ENCODE data around the gene GCSAML. TPM values are rescaled to one million over a fixed set of nuclear protein-coding genes. Genes with fewer than 3 reads are reported as not detected.

GCSAML gene
- polyA plus RNA-seq, 3 donors, result 0.16 TPM; not detected in 2

DNA sequence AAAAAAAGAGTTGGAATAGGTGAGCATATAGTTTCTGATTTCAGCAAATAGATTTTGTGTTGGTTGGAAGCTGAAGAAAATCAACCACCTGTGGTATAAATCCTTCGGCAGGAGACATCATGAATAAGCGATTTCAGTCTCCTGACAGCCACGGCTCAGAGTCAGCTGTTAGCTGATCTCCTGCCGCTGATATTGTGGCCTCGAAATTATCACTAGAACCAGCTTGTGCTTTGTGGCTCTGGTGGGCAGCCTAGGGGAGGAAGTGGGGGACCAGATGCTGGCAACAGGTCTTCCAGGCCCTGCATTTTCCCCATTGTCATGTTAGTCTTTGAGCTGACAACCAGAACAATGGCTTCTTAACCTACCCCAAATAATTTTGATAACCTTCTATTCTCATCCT, 842 bp upstream of the GCSAML start:
- peaks cover 2% of the 10 kb centered on the region in 2 donors for H3K27me3 ChIP-seq (ENCODE audit: control insufficient read depth in 2 of 2, insufficient read depth in 2 of 2, low read length in 2 of 2)
- H3K4me1 Mint-ChIP-seq, result peaks cover 13% of the 10 kb centered on the region
- H3K27ac ChIP-seq (ENCODE audit: low read depth in 1 of 2, low read length in 2 of 2), result no peak overlapping the region
- no peaks in the 10 kb centered on the region for H3K79me2 ChIP-seq (ENCODE audit: insufficient read depth, low read length)
- peak overlapping the region; percentile 60 for H3K4me2 ChIP-seq (replicated peaks; ENCODE audit: extremely low read depth, low read length, poor library complexity, severe bottlenecking)
- H3K4me3 ChIP-seq (replicated peaks in 1 of 3; ENCODE audit: low read depth in 2 of 3, low read length in 3 of 3), result no peak overlapping the region
- no peaks in the 10 kb centered on the region for H3K36me3 ChIP-seq (replicated peaks in 1 of 2; ENCODE audit: control insufficient read depth in 1 of 2, insufficient read depth in 2 of 2, low read length in 2 of 2)
- no peak overlapping the region for H3K9ac ChIP-seq (ENCODE audit: insufficient read depth, low read length, poor library complexity, severe bottlenecking)
- TF ChIP-seq, protein P1, sequence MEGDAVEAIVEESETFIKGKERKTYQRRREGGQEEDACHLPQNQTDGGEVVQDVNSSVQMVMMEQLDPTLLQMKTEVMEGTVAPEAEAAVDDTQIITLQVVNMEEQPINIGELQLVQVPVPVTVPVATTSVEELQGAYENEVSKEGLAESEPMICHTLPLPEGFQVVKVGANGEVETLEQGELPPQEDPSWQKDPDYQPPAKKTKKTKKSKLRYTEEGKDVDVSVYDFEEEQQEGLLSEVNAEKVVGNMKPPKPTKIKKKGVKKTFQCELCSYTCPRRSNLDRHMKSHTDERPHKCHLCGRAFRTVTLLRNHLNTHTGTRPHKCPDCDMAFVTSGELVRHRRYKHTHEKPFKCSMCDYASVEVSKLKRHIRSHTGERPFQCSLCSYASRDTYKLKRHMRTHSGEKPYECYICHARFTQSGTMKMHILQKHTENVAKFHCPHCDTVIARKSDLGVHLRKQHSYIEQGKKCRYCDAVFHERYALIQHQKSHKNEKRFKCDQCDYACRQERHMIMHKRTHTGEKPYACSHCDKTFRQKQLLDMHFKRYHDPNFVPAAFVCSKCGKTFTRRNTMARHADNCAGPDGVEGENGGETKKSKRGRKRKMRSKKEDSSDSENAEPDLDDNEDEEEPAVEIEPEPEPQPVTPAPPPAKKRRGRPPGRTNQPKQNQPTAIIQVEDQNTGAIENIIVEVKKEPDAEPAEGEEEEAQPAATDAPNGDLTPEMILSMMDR (IDR thresholded peaks at IDR 0.05), result no peak
- no peak overlapping the region for H3K27ac Mint-ChIP-seq
- no peaks in the 10 kb centered on the region for H4K20me1 ChIP-seq (ENCODE audit: insufficient read depth, low read length)
- H3K9me3 ChIP-seq (replicated peaks in 1 of 2; ENCODE audit: control insufficient read depth in 1 of 2, insufficient read depth in 1 of 2, low read length in 2 of 2), result no peaks in the 10 kb centered on the region
- H3K4me1 ChIP-seq (ENCODE audit: control insufficient read depth in 1 of 2, insufficient read depth in 2 of 2, low read length in 2 of 2), result peaks cover 12% of the 10 kb centered on the region in 2 donors
- WGBS (ENCODE audit: insufficient coverage), result 0% methylated on average over 3 of the region's 5 CpGs
- peaks cover 4 to 19% (median 11%) of the 10 kb centered on the region in 3 donors for H3K27me3 Mint-ChIP-seq (ENCODE audit: low read depth in 3 of 3)
- peak overlapping the region in 1 of 2 donors; percentile 90 for H3K4me3 Mint-ChIP-seq
- no peak overlapping the region for H2AFZ ChIP-seq (ENCODE audit: insufficient read depth, low read depth, low read length, poor library complexity, severe bottlenecking)
- intact Hi-C loops (cut with micrococcal nuclease), result no loop called here
- peaks cover 0 to 3% (median 0%) of the 10 kb centered on the region in 7 donors for H3K9me3 Mint-ChIP-seq
- peak in 1 of 3 donors; percentile 12 for DNase-seq
- no peaks in the 10 kb centered on the region for H3K36me3 Mint-ChIP-seq

DNA sequence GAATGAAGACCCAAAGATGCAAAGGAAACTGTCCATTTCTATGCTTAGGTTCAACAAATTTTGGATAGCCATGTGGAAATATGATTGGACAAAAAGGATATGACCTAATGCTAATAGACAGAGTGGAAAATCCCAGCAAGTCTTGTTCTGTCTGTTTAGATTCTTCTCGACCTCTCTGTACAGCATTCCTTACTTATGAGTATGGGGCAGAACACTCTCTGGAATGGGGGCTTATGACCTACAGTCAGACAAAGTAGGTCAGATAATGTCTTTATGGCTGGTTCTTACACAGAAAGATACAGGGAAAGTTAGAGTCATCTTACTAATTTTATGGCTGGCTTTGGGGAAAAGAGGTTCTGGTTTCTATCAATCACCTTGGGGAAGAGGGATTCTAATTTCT, 2.8 kb downstream of the GCSAML start:
- no CpG with 5 or more reads among the region's 1 CpG for WGBS (ENCODE audit: insufficient coverage)
- H3K9ac ChIP-seq (ENCODE audit: insufficient read depth, low read length, poor library complexity, severe bottlenecking), result no peak overlapping the region
- H3K27me3 ChIP-seq (ENCODE audit: control insufficient read depth in 2 of 2, insufficient read depth in 2 of 2, low read length in 2 of 2), result peaks cover 2% of the 10 kb centered on the region in 2 donors
- Mint-ChIP-seq H3K4me3 (no peak overlapping the region), H3K36me3 (no peaks in the 10 kb centered on the region), H3K9me3 (peaks cover 0 to 3% (median 1%) of the 10 kb centered on the region in 7 donors), H3K27me3 (ENCODE audit: low read depth in 3 of 3) (peaks cover 4 to 18% (median 9%) of the 10 kb centered on the region in 3 donors), H3K27ac (no peak overlapping the region), H3K4me1 (peaks cover 13% of the 10 kb centered on the region)
- no peak for DNase-seq
- H3K4me1 ChIP-seq (ENCODE audit: control insufficient read depth in 1 of 2, insufficient read depth in 2 of 2, low read length in 2 of 2), result peaks cover 12% of the 10 kb centered on the region in 2 donors
- TF ChIP-seq, protein P1 (IDR thresholded peaks at IDR 0.05), result no peak
- intact Hi-C loops (cut with micrococcal nuclease), result no loop called here
- H3K36me3 ChIP-seq (replicated peaks in 1 of 2; ENCODE audit: control insufficient read depth in 1 of 2, insufficient read depth in 2 of 2, low read length in 2 of 2), result no peaks in the 10 kb centered on the region
- H3K4me2 ChIP-seq (replicated peaks; ENCODE audit: extremely low read depth, low read length, poor library complexity, severe bottlenecking), result no peak overlapping the region
- no peak overlapping the region for H3K27ac ChIP-seq (ENCODE audit: low read depth in 1 of 2, low read length in 2 of 2)
- no peak overlapping the region for H2AFZ ChIP-seq (ENCODE audit: insufficient read depth, low read depth, low read length, poor library complexity, severe bottlenecking)
- H3K79me2 ChIP-seq (ENCODE audit: insufficient read depth, low read length), result no peaks in the 10 kb centered on the region
- no peaks in the 10 kb centered on the region for H3K9me3 ChIP-seq (replicated peaks in 1 of 2; ENCODE audit: control insufficient read depth in 1 of 2, insufficient read depth in 1 of 2, low read length in 2 of 2)
- H3K4me3 ChIP-seq (replicated peaks in 1 of 3; ENCODE audit: low read depth in 2 of 3, low read length in 3 of 3), result no peak overlapping the region
- no peaks in the 10 kb centered on the region for H4K20me1 ChIP-seq (ENCODE audit: insufficient read depth, low read length)
